Hypothalamus (tissue), 51 donors: ENCODE measurements around the gene ZNF605.
A peak's percentile ranks its signal among the peaks of the same experiment; 100 is the strongest.
"Not testable (repeated sequence)": the region's sequence is repeated elsewhere in the genome, so short reads cannot be mapped to it uniquely, and the experiment has no call there.

Experiments used
- DNase-seq, 51 donors: peaks; one replicate each; lab custom pipeline; 2025; lab: John Stamatoyannopoulos, UW

Gene ZNF605

GRCh38 chr12:132956011-132956788 lies at the start of gene ZNF605:
TSS of gene ZNF605 (minus strand) at chr12:132956306. CDS start at chr12:132945635, 10,671 bp downstream.
- peak; percentile 61 to 98 (median 84) for DNase-seq

- DNase-seq, result no peak
Measured at GRCh38 chr12:132998741-132999140, 42.6 kb upstream of the ZNF605 start.

GRCh38 chr12:132986885-132987225 lies 30.7 kb upstream of the ZNF605 start:
- no peak for DNase-seq

GRCh38 chr12:132986001-132986884 lies 30.1 kb upstream of the ZNF605 start, which contains the start of gene ZNF26:
TSS of gene ZNF26 (plus strand) at chr12:132986367. CDS start at chr12:132986841, 474 bp downstream.
- DNase-seq, result peak; percentile 64 to 96 (median 87)

GRCh38 chr12:132976870-132977269 lies 20.8 kb upstream of the ZNF605 start:
- peak in 6 of 51 donors; percentile 4 to 42 (median 19) for DNase-seq

- DNase-seq, result no peak
Measured at GRCh38 chr12:132972374-132972773, 16.3 kb upstream of the ZNF605 start.

- DNase-seq, result no peak
Measured at GRCh38 chr12:132967736-132968135, 11.6 kb upstream of the ZNF605 start.

GRCh38 chr12:132966676-132967415 lies 10.7 kb upstream of the ZNF605 start:
- DNase-seq, result no peak

- DNase-seq, result no peak
Measured at GRCh38 chr12:132965796-132966195, 9.7 kb upstream of the ZNF605 start.

- peak in 21 of 51 donors; percentile 1 to 55 (median 16) for DNase-seq
Measured at GRCh38 chr12:132963947-132964346, 7.8 kb upstream of the ZNF605 start.

- not testable (repeated sequence) for DNase-seq
Measured at GRCh38 chr12:132961790-132962189, 5.7 kb upstream of the ZNF605 start.

- peak in 24 of 51 donors; percentile 15 to 63 (median 38) for DNase-seq
Measured at GRCh38 chr12:132955094-132956010, 754 bp downstream of the ZNF605 start.

- DNase-seq, result no peak
Measured at GRCh38 chr12:132954471-132955048, 1.5 kb downstream of the ZNF605 start.

- DNase-seq, result no peak
Measured at GRCh38 chr12:132953771-132954170, 2.3 kb downstream of the ZNF605 start.

- no peak for DNase-seq
Measured at GRCh38 chr12:132953163-132953425, 3.0 kb downstream of the ZNF605 start.

GRCh38 chr12:132952371-132953162 lies 3.5 kb downstream of the ZNF605 start:
- DNase-seq, result no peak

GRCh38 chr12:132951649-132952048 lies 4.5 kb downstream of the ZNF605 start:
- DNase-seq, result no peak

- DNase-seq, result no peak
Measured at GRCh38 chr12:132950844-132951535, 5.1 kb downstream of the ZNF605 start.
